VCaP (cell line): Measurements from ENCODE around the gene MAK.

Source experiments
- H3K27ac ChIP-seq: fragments of 450-650 bp; 2 replicates; pipeline ENCODE4 v1.5.1; 2017
- CTCF ChIP-seq: fragments of 450-650 bp; conservative IDR thresholded peaks from 2 replicates; pipeline ENCODE4 v1.5.1; 2017; ENCODE audit warnings: mild to moderate bottlenecking, moderate library complexity

MAK gene

GRCh38 chr6:10730254-10730653 is 108.1 kb downstream of the MAK start:
- no peak overlapping the region for H3K27ac ChIP-seq
- TF ChIP-seq CTCF, result no peak

- no peak overlapping the region for H3K27ac ChIP-seq
- no peak for TF ChIP-seq CTCF
Measured at GRCh38 chr6:10725716-10726115, 112.6 kb downstream of the MAK start.

GRCh38 chr6:10725044-10725443 is 113.3 kb downstream of the MAK start:
- TF ChIP-seq CTCF, result no peak
- H3K27ac ChIP-seq, result no peak overlapping the region

GRCh38 chr6:10723567-10723881 is 114.8 kb downstream of the MAK start:
- peak overlapping the region; percentile 64 for H3K27ac ChIP-seq
- TF ChIP-seq CTCF, result no peak

- TF ChIP-seq CTCF, result no peak
- peak within 1 kb of the TSS; percentile 64 for H3K27ac ChIP-seq
Measured at GRCh38 chr6:10722820-10723566, 115.3 kb downstream of the MAK start, which contains the start of gene TMEM14C. Gene TMEM14C (plus strand): TSS chr6:10723070. CDS start chr6:10724614, 1,544 bp downstream.

- H3K27ac ChIP-seq, result peak overlapping the region; percentile 64
- TF ChIP-seq CTCF, result no peak
Measured at GRCh38 chr6:10722570-10722819, 115.8 kb downstream of the MAK start.

GRCh38 chr6:10721850-10722569 is 116.3 kb downstream of the MAK start:
- no peak for TF ChIP-seq CTCF
- peak overlapping the region; percentile 64 for H3K27ac ChIP-seq

- H3K27ac ChIP-seq, result peak overlapping the region; percentile 59
Measured at GRCh38 chr6:10720960-10721849, 117.1 kb downstream of the MAK start.
